ENCODE results near the gene PPHLN1. TPM values are rescaled to one million over a fixed set of nuclear protein-coding genes. Genes with fewer than 3 reads are reported as not detected.

Gene PPHLN1
- total RNA-seq, 2 donors from 2014 or later: 66.6 to 77.6 TPM

- no peak overlapping the region for H3K27ac Mint-ChIP-seq
- H3K36me3 ChIP-seq (ENCODE audit: control insufficient read depth, insufficient read depth, low read length): no peaks in the 10 kb centered on the region
- H3K36me3 Mint-ChIP-seq (ENCODE audit: low read depth): no peaks in the 10 kb centered on the region
- H3K9ac ChIP-seq (ENCODE audit: extremely low read depth, low read length, poor library complexity, severe bottlenecking): no peak overlapping the region
- H3K27me3 Mint-ChIP-seq (ENCODE audit: insufficient read depth): peaks cover 12% of the 10 kb centered on the region
- H3K4me1 ChIP-seq (ENCODE audit: control insufficient read depth, insufficient read depth, low read length): peaks cover 5% of the 10 kb centered on the region
- H3K9me3 ChIP-seq (ENCODE audit: control insufficient read depth, low read length): no peaks in the 10 kb centered on the region
- no peak overlapping the region for H3K27ac ChIP-seq (ENCODE audit: low read depth, low read length)
- no peaks in the 10 kb centered on the region for H3K27me3 ChIP-seq (ENCODE audit: control insufficient read depth, insufficient read depth, low read length, poor library complexity, severe bottlenecking)
- H3K9me3 Mint-ChIP-seq: peaks cover 1% of the 10 kb centered on the region
- no peak overlapping the region for H3K4me3 ChIP-seq (ENCODE audit: low read length)
- no peak for DNase-seq
- TF ChIP-seq, protein P1, sequence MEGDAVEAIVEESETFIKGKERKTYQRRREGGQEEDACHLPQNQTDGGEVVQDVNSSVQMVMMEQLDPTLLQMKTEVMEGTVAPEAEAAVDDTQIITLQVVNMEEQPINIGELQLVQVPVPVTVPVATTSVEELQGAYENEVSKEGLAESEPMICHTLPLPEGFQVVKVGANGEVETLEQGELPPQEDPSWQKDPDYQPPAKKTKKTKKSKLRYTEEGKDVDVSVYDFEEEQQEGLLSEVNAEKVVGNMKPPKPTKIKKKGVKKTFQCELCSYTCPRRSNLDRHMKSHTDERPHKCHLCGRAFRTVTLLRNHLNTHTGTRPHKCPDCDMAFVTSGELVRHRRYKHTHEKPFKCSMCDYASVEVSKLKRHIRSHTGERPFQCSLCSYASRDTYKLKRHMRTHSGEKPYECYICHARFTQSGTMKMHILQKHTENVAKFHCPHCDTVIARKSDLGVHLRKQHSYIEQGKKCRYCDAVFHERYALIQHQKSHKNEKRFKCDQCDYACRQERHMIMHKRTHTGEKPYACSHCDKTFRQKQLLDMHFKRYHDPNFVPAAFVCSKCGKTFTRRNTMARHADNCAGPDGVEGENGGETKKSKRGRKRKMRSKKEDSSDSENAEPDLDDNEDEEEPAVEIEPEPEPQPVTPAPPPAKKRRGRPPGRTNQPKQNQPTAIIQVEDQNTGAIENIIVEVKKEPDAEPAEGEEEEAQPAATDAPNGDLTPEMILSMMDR (conservative IDR thresholded peaks at IDR 0.05): no peak
- no peak overlapping the region for H3K4me3 Mint-ChIP-seq
- peaks cover 10% of the 10 kb centered on the region for H3K4me1 Mint-ChIP-seq
Observed at GRCh38 chr12:42278128-42278510, 47.8 kb upstream of the PPHLN1 start.

- H3K9me3 ChIP-seq (ENCODE audit: control insufficient read depth, low read length): no peaks in the 10 kb centered on the region
- H3K4me3 ChIP-seq (ENCODE audit: low read length): no peak overlapping the region
- Mint-ChIP-seq H3K4me3 (no peak overlapping the region), H3K27ac (no peak overlapping the region), H3K27me3 (ENCODE audit: insufficient read depth) (peaks cover 12% of the 10 kb centered on the region), H3K9me3 (no peaks in the 10 kb centered on the region), H3K4me1 (peaks cover 10% of the 10 kb centered on the region), H3K36me3 (ENCODE audit: low read depth) (no peaks in the 10 kb centered on the region)
- H3K36me3 ChIP-seq (ENCODE audit: control insufficient read depth, insufficient read depth, low read length): no peaks in the 10 kb centered on the region
- no peak overlapping the region for H3K9ac ChIP-seq (ENCODE audit: extremely low read depth, low read length, poor library complexity, severe bottlenecking)
- no peaks in the 10 kb centered on the region for H3K27me3 ChIP-seq (ENCODE audit: control insufficient read depth, insufficient read depth, low read length, poor library complexity, severe bottlenecking)
- TF ChIP-seq, protein P1 (conservative IDR thresholded peaks at IDR 0.05): no peak
- no peak for DNase-seq
- H3K4me1 ChIP-seq (ENCODE audit: control insufficient read depth, insufficient read depth, low read length): peaks cover 5% of the 10 kb centered on the region
- no peak overlapping the region for H3K27ac ChIP-seq (ENCODE audit: low read depth, low read length)
- 39 to 67% methylated on average over 3 of the region's 3 CpGs for WGBS, 2 experiments (ENCODE audit: insufficient coverage in 1 of 2, insufficient read length in 1 of 2)
Observed at GRCh38 chr12:42281278-42281677, 44.7 kb upstream of the PPHLN1 start.

DNA sequence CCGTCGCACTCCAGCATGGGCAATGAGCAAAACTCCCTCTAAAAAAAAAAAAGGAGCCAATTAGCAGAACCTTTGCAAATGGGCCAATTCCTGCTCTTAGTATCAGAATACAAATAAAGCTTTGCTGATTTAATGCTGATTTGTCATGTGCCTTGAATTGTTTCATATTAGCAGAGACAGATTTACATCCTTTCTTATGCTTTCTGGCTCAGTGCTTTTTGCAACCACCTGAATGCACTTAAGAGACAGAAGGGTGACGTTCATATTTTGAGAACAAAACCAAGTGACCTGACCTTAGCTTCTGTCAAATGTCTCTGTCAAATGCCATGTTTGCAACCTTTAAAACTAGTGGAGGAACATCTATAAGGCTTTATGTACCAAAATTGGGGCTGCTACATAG is 44.1 kb upstream of the PPHLN1 start:
- H3K4me1 Mint-ChIP-seq: peaks cover 10% of the 10 kb centered on the region
- H3K36me3 Mint-ChIP-seq (ENCODE audit: low read depth): no peaks in the 10 kb centered on the region
- H3K4me3 ChIP-seq (ENCODE audit: low read length): no peak overlapping the region
- no peaks in the 10 kb centered on the region for H3K9me3 ChIP-seq (ENCODE audit: control insufficient read depth, low read length)
- H3K4me1 ChIP-seq (ENCODE audit: control insufficient read depth, insufficient read depth, low read length): peaks cover 5% of the 10 kb centered on the region
- no peaks in the 10 kb centered on the region for H3K36me3 ChIP-seq (ENCODE audit: control insufficient read depth, insufficient read depth, low read length)
- no peak overlapping the region for H3K27ac Mint-ChIP-seq
- no peak for DNase-seq
- TF ChIP-seq, protein P1 (conservative IDR thresholded peaks at IDR 0.05): no peak
- no peak overlapping the region for H3K27ac ChIP-seq (ENCODE audit: low read depth, low read length)
- WGBS, 2 experiments (ENCODE audit: insufficient coverage in 1 of 2, insufficient read length in 1 of 2): 92 to 100% methylated on average over 3 of the region's 3 CpGs
- H3K9ac ChIP-seq (ENCODE audit: extremely low read depth, low read length, poor library complexity, severe bottlenecking): no peak overlapping the region
- H3K27me3 ChIP-seq (ENCODE audit: control insufficient read depth, insufficient read depth, low read length, poor library complexity, severe bottlenecking): no peaks in the 10 kb centered on the region
- H3K4me3 Mint-ChIP-seq: no peak overlapping the region
- H3K9me3 Mint-ChIP-seq: no peaks in the 10 kb centered on the region
- peaks cover 12% of the 10 kb centered on the region for H3K27me3 Mint-ChIP-seq (ENCODE audit: insufficient read depth)

Data from endodermal cell (in vitro differentiated cells).